ENCODE data around the gene CACNA1D. TPM values are rescaled to one million over a fixed set of nuclear protein-coding genes. Genes with fewer than 3 reads are reported as not detected.

The CACNA1D gene
- total RNA-seq, 4 donors from 2014 or later, result 0.85 to 0.88 TPM; not detected in 2

GRCh38 chr3:53837331-53837730, 342.9 kb downstream of the CACNA1D start:
- TF ChIP-seq CTCF (IDR thresholded peaks at IDR 0.05; ENCODE audit: low read depth), result no peak

- no peak for TF ChIP-seq CTCF (IDR thresholded peaks at IDR 0.05; ENCODE audit: low read depth)
These were observed 346.9 kb downstream of the CACNA1D start for GRCh38 chr3:53841296-53841695.

- TF ChIP-seq CTCF (IDR thresholded peaks at IDR 0.05; ENCODE audit: low read depth), result no peak
These were observed 348.2 kb downstream of the CACNA1D start for GRCh38 chr3:53842436-53843194.

- no peak for TF ChIP-seq CTCF (IDR thresholded peaks at IDR 0.05; ENCODE audit: low read depth)
These were observed 349.1 kb downstream of the CACNA1D start for GRCh38 chr3:53843195-53844177.

GRCh38 chr3:53844262-53845102, 350.1 kb downstream of the CACNA1D start:
- TF ChIP-seq CTCF (IDR thresholded peaks at IDR 0.05; ENCODE audit: low read depth), result no peak

- no peak for TF ChIP-seq CTCF (IDR thresholded peaks at IDR 0.05; ENCODE audit: low read depth)
These were observed 350.9 kb downstream of the CACNA1D start for GRCh38 chr3:53845103-53845880.

Data from subcutaneous adipose tissue (tissue), 4 donors.